Activated T-helper 17 cell treated with anti-CD3 and anti-CD28 coated beads, Interleukin-2, amount 50 U/mL, for 72 hours (primary cell): ENCODE data around the gene SLC35A2. TPM values are rescaled to one million over a fixed set of nuclear protein-coding genes. Genes with fewer than 3 reads are reported as not detected.

Experiments used
- ATAC-seq: fragments of 150-1000 bp; cut with Tn5 transposase; replicated peaks from 2 replicates; pipeline ENCODE4 v1.10.0; 2021; ENCODE audit warnings: mild to moderate bottlenecking, moderate library complexity
- H3K27ac Mint-ChIP-seq: one replicate; pipeline ENCODE4 v1.8.0; 2022; ENCODE audit warnings: mixed read lengths
- H3K27me3 Mint-ChIP-seq: one replicate; pipeline ENCODE4 v1.8.0; 2022; ENCODE audit warnings: mixed read lengths
- H3K36me3 Mint-ChIP-seq: one replicate; pipeline ENCODE4 v1.8.0; 2022; ENCODE audit warnings: low read depth, mild to moderate bottlenecking, mixed read lengths
- H3K4me1 Mint-ChIP-seq: one replicate; pipeline ENCODE4 v1.8.0; 2022; ENCODE audit warnings: mixed read lengths
- H3K4me3 Mint-ChIP-seq: one replicate; pipeline ENCODE4 v1.8.0; 2022; ENCODE audit warnings: mild to moderate bottlenecking, mixed read lengths
- H3K9me3 Mint-ChIP-seq: one replicate; pipeline ENCODE4 v1.8.0; 2022; ENCODE audit warnings: mixed read lengths
- total RNA-seq, 2 donors: library from RNA; stranded (reverse); gene quantifications; one replicate each; pipeline ENCODE4 v1.2.3, GENCODE V29; 2022

SLC35A2 gene
- total RNA-seq, 2 donors from 2014 or later, result 24.6 to 32.8 TPM

GRCh38 chrX:48937054-48937907, 25.8 kb upstream of the SLC35A2 start:
- no peaks in the 10 kb centered on the region for H3K9me3 Mint-ChIP-seq

GRCh38 chrX:48936429-48937053, 25.1 kb upstream of the SLC35A2 start:
- peak; percentile 4 for ATAC-seq
- H3K27ac Mint-ChIP-seq, result peak overlapping the region; percentile 96

More at GRCh38 chrX:48937054-48937907, 25.8 kb upstream of the SLC35A2 start:
- ATAC-seq, result peak; percentile 61
- no peaks in the 10 kb centered on the region for H3K27me3 Mint-ChIP-seq
- H3K4me1 Mint-ChIP-seq, result peaks cover 44% of the 10 kb centered on the region
- peak overlapping the region; percentile 96 for H3K27ac Mint-ChIP-seq
- H3K36me3 Mint-ChIP-seq, result peaks cover 96% of the 10 kb centered on the region
- peak overlapping the region; percentile 93 for H3K4me3 Mint-ChIP-seq

GRCh38 chrX:48935301-48935670, 23.8 kb upstream of the SLC35A2 start:
- Mint-ChIP-seq H3K36me3 (peaks cover 89% of the 10 kb centered on the region), H3K27me3 (no peaks in the 10 kb centered on the region), H3K9me3 (no peaks in the 10 kb centered on the region), H3K27ac (peak overlapping the region; percentile 96), H3K4me1 (peaks cover 36% of the 10 kb centered on the region), H3K4me3 (peak overlapping the region; percentile 93)
- no peak for ATAC-seq

More at GRCh38 chrX:48936429-48937053, 25.1 kb upstream of the SLC35A2 start:
- Mint-ChIP-seq H3K4me1 (peaks cover 37% of the 10 kb centered on the region), H3K27me3 (no peaks in the 10 kb centered on the region), H3K36me3 (peaks cover 88% of the 10 kb centered on the region), H3K9me3 (no peaks in the 10 kb centered on the region), H3K4me3 (peak overlapping the region; percentile 93)

GRCh38 chrX:48934581-48935300, 23.3 kb upstream of the SLC35A2 start:
- Mint-ChIP-seq H3K36me3 (peaks cover 89% of the 10 kb centered on the region), H3K4me3 (peak overlapping the region; percentile 93), H3K9me3 (no peaks in the 10 kb centered on the region), H3K27ac (peak overlapping the region; percentile 96), H3K4me1 (peaks cover 36% of the 10 kb centered on the region), H3K27me3 (no peaks in the 10 kb centered on the region)
- ATAC-seq, result peak; percentile 21

GRCh38 chrX:48933757-48934156, 22.3 kb upstream of the SLC35A2 start:
- Mint-ChIP-seq H3K4me1 (peaks cover 28% of the 10 kb centered on the region), H3K27me3 (no peaks in the 10 kb centered on the region), H3K4me3 (peak overlapping the region; percentile 93), H3K27ac (peak overlapping the region; percentile 96), H3K9me3 (no peaks in the 10 kb centered on the region), H3K36me3 (peaks cover 88% of the 10 kb centered on the region)
- peak; percentile 17 for ATAC-seq

GRCh38 chrX:48927736-48928382, 16.4 kb upstream of the SLC35A2 start:
- Mint-ChIP-seq H3K27me3 (no peaks in the 10 kb centered on the region), H3K4me3 (no peak overlapping the region), H3K4me1 (peaks cover 14% of the 10 kb centered on the region), H3K27ac (no peak overlapping the region), H3K9me3 (no peaks in the 10 kb centered on the region), H3K36me3 (peaks cover 88% of the 10 kb centered on the region)
- ATAC-seq, result no peak

- Mint-ChIP-seq H3K27me3 (no peaks in the 10 kb centered on the region), H3K4me3 (no peak overlapping the region), H3K27ac (no peak overlapping the region), H3K9me3 (no peaks in the 10 kb centered on the region), H3K36me3 (peaks cover 92% of the 10 kb centered on the region), H3K4me1 (peaks cover 12% of the 10 kb centered on the region)
- ATAC-seq, result no peak
Measured at GRCh38 chrX:48927123-48927522, 15.7 kb upstream of the SLC35A2 start.

- Mint-ChIP-seq H3K4me1 (peaks cover 12% of the 10 kb centered on the region), H3K27me3 (no peaks in the 10 kb centered on the region), H3K36me3 (peaks cover 99% of the 10 kb centered on the region), H3K4me3 (peak overlapping the region; percentile 55), H3K9me3 (no peaks in the 10 kb centered on the region), H3K27ac (peak overlapping the region; percentile 76)
- peak; percentile 31 for ATAC-seq
Measured at GRCh38 chrX:48924270-48924669, 12.8 kb upstream of the SLC35A2 start.

GRCh38 chrX:48923771-48924170, 12.3 kb upstream of the SLC35A2 start:
- H3K9me3 Mint-ChIP-seq, result no peaks in the 10 kb centered on the region

GRCh38 chrX:48920718-48921104, 9.3 kb upstream of the SLC35A2 start:
- Mint-ChIP-seq H3K27ac (peak overlapping the region; percentile 98), H3K27me3 (no peaks in the 10 kb centered on the region), H3K36me3 (peaks cover 100% of the 10 kb centered on the region), H3K4me1 (peaks cover 12% of the 10 kb centered on the region), H3K4me3 (peak overlapping the region; percentile 97), H3K9me3 (no peaks in the 10 kb centered on the region)
- no peak for ATAC-seq

More at GRCh38 chrX:48923771-48924170, 12.3 kb upstream of the SLC35A2 start:
- no peaks in the 10 kb centered on the region for H3K27me3 Mint-ChIP-seq
- H3K27ac Mint-ChIP-seq, result peak overlapping the region; percentile 76
- ATAC-seq, result no peak
- peaks cover 100% of the 10 kb centered on the region for H3K36me3 Mint-ChIP-seq
- peaks cover 12% of the 10 kb centered on the region for H3K4me1 Mint-ChIP-seq
- H3K4me3 Mint-ChIP-seq, result peak overlapping the region; percentile 55

- no peaks in the 10 kb centered on the region for H3K27me3 Mint-ChIP-seq
- H3K4me3 Mint-ChIP-seq, result peak overlapping the region; percentile 97
- no peaks in the 10 kb centered on the region for H3K9me3 Mint-ChIP-seq
- H3K27ac Mint-ChIP-seq, result peak overlapping the region; percentile 98
- H3K4me1 Mint-ChIP-seq, result peaks cover 12% of the 10 kb centered on the region
- peaks cover 100% of the 10 kb centered on the region for H3K36me3 Mint-ChIP-seq
- ATAC-seq, result peak; percentile 38
Measured at GRCh38 chrX:48919947-48920717, 8.7 kb upstream of the SLC35A2 start.

GRCh38 chrX:48919360-48919841, 8.0 kb upstream of the SLC35A2 start:
- no peaks in the 10 kb centered on the region for H3K9me3 Mint-ChIP-seq
- H3K4me1 Mint-ChIP-seq, result peaks cover 10% of the 10 kb centered on the region
- H3K36me3 Mint-ChIP-seq, result peaks cover 100% of the 10 kb centered on the region
- peak overlapping the region; percentile 98 for H3K27ac Mint-ChIP-seq
- H3K4me3 Mint-ChIP-seq, result peak overlapping the region; percentile 97
- peak; percentile 53 for ATAC-seq
- H3K27me3 Mint-ChIP-seq, result no peaks in the 10 kb centered on the region

GRCh38 chrX:48918643-48919340, 7.3 kb upstream of the SLC35A2 start, which contains the start of gene PIM2:
Gene PIM2 (minus strand): TSS chrX:48919024. CDS start chrX:48918834, 190 bp downstream.
- peak within 1 kb of the TSS; percentile 98 for H3K27ac Mint-ChIP-seq
- peak within 1 kb of the TSS; percentile 97 for H3K4me3 Mint-ChIP-seq
- H3K27me3 Mint-ChIP-seq, result no peaks in the 10 kb centered on the region
- ATAC-seq, result peak; percentile 71
- H3K36me3 Mint-ChIP-seq, result peaks cover 100% of the 10 kb centered on the region
- no peaks in the 10 kb centered on the region for H3K9me3 Mint-ChIP-seq
- peaks cover 5% of the 10 kb centered on the region for H3K4me1 Mint-ChIP-seq
